Astrocyte of the hippocampus (primary cell): ENCODE measurements around the gene NXN.
"Not testable (repeated sequence)": the region's sequence is repeated elsewhere in the genome, so short reads cannot be mapped to it uniquely, and the experiment has no call there.

Experiments used
- DNase-seq: peaks from one replicate; pipeline ENCODE4 v3.0.0; 2011; ENCODE audit warnings: low read depth, low spot score

Gene NXN

GRCh38 chr17:980406-981291, 1.1 kb upstream of the NXN start:
- DNase-seq: peak; percentile 91

GRCh38 chr17:979212-979538, 401 bp downstream of the NXN start:
- no peak for DNase-seq

GRCh38 chr17:978103-979093, 1.2 kb downstream of the NXN start:
- DNase-seq: peak; percentile 59

GRCh38 chr17:977166-977565, 2.4 kb downstream of the NXN start:
- peak; percentile 52 for DNase-seq

- no peak for DNase-seq
Observed at GRCh38 chr17:976312-976711, 3.3 kb downstream of the NXN start.

- DNase-seq: no peak
Observed at GRCh38 chr17:975371-975915, 4.1 kb downstream of the NXN start.

GRCh38 chr17:974778-975177, 4.8 kb downstream of the NXN start:
- DNase-seq: not testable (repeated sequence)

- no peak for DNase-seq
Observed at GRCh38 chr17:973053-973452, 6.5 kb downstream of the NXN start.

GRCh38 chr17:971861-972260, 7.7 kb downstream of the NXN start:
- not testable (repeated sequence) for DNase-seq

GRCh38 chr17:970364-970763, 9.2 kb downstream of the NXN start:
- DNase-seq: no peak

GRCh38 chr17:969811-970355, 9.7 kb downstream of the NXN start:
- no peak for DNase-seq

- no peak for DNase-seq
Observed at GRCh38 chr17:968812-969730, 10.5 kb downstream of the NXN start.

- DNase-seq: no peak
Observed at GRCh38 chr17:967122-967521, 12.5 kb downstream of the NXN start.

GRCh38 chr17:965311-965989, 14.1 kb downstream of the NXN start:
- DNase-seq: peak; percentile 48

- DNase-seq: no peak
Observed at GRCh38 chr17:964876-965275, 14.7 kb downstream of the NXN start.

- no peak for DNase-seq
Observed at GRCh38 chr17:962670-963069, 16.9 kb downstream of the NXN start.

- DNase-seq: peak; percentile 39
Observed at GRCh38 chr17:962166-962565, 17.4 kb downstream of the NXN start.

- no peak for DNase-seq
Observed at GRCh38 chr17:958712-959451, 20.7 kb downstream of the NXN start.

- no peak for DNase-seq
Observed at GRCh38 chr17:957856-958421, 21.6 kb downstream of the NXN start.
